ENCODE data around the gene IL23R. TPM values are rescaled to one million over a fixed set of nuclear protein-coding genes. Genes with fewer than 3 reads are reported as not detected.

IL23R gene, protein sequence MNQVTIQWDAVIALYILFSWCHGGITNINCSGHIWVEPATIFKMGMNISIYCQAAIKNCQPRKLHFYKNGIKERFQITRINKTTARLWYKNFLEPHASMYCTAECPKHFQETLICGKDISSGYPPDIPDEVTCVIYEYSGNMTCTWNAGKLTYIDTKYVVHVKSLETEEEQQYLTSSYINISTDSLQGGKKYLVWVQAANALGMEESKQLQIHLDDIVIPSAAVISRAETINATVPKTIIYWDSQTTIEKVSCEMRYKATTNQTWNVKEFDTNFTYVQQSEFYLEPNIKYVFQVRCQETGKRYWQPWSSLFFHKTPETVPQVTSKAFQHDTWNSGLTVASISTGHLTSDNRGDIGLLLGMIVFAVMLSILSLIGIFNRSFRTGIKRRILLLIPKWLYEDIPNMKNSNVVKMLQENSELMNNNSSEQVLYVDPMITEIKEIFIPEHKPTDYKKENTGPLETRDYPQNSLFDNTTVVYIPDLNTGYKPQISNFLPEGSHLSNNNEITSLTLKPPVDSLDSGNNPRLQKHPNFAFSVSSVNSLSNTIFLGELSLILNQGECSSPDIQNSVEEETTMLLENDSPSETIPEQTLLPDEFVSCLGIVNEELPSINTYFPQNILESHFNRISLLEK
- total RNA-seq = not detected in 2 replicates

DNA sequence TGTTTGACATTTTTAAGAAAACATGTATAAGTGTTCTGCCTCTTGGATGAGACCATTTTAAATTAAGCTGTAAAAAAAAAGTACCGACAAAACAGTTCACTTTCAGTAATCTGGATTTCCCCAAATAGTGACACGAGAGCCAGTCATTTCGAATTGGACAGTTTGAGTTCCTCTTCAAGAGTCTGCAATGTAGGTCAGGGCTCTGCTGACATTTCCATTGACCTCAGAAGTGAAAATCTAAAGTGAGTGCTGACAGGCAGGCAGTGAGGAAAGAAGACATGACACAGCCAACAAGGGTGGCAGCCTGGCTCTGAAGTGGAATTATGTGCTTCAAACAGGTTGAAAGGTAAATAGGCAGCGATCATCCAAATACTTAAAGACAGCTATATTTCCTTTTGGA lies at the start of gene IL23R:
IL23R (plus strand) TSS at position 259 of the 400 bp plus-strand sequence. CDS start 1,667 bp downstream, outside the sequence.

DNA sequence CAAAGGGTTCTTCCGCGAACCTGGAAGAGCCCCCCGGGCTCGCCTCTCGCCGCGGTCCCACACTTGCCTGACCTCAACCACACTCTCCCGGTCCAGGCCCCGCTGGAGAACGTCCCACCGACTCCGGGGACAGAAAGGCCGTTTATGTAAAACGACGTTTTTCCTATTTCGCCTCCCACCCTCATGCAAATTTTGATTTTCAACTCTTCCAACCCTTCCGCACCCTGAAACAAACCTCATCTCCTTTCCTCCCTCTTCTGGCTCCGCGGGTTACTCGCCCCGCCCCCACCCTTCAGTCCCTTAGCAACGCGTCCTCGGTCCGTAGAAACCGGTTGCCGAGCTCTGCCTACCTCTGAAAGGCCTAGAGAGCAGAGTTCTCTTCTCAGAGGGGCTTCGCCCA lies 31.6 kb upstream of the IL23R start, which contains the start of gene C1orf141:
C1orf141 (minus strand) TSS at position 276 of the 400 bp plus-strand sequence. CDS start 7,730 bp downstream, outside the sequence.

DNA sequence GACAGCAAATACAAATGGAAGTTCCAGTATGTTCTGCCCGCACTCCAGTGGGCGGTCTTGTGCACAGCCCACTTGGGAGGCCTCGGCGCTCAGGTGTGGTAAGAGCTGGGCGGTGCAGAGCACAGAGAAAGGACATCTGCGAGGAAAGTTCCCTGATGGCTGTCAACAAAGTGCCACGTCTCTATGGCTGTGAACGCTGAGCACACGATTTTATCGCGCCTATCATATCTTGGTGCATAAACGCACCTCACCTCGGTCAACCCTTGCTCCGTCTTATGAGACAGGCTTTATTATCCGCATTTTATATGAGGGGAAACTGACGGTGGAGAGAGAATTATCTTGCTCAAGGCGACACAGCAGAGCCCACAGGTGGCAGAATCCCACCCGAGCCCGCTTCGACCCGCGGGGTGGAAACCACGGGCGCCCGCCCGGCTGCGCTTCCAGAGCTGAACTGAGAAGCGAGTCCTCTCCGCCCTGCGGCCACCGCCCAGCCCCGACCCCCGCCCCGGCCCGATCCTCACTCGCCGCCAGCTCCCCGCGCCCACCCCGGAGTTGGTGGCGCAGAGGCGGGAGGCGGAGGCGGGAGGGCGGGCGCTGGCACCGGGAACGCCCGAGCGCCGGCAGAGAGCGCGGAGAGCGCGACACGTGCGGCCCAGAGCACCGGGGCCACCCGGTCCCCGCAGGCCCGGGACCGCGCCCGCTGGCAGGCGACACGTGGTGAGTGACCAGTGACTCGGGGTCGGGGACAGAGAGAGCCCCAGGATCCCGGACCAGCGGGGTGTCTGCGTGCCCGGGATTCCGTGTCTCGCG lies 141.2 kb downstream of the IL23R start, which contains the start of gene IL12RB2:
IL12RB2 (plus strand) TSS at position 623 of the 810 bp plus-strand sequence. CDS start 12,496 bp downstream, outside the sequence.

Other genes with a start within 250 kb of the IL23R start
- gene DNAI4, start 241.6 kb upstream of the IL23R start, total RNA-seq = 6.9 and 8.1 TPM in 2 replicates
- gene MIER1, start 241.5 kb upstream of the IL23R start, total RNA-seq = 23.7 and 29.7 TPM in 2 replicates
- 16.1 and 22.4 TPM in 2 replicates for gene SLC35D1, start 112.3 kb upstream of the IL23R start, total RNA-seq
- gene C1orf141, start 31.5 kb upstream of the IL23R start, total RNA-seq = not detected in 2 replicates
- gene IL12RB2, start 141.4 kb downstream of the IL23R start, total RNA-seq = not detected in 2 replicates

Data from smooth muscle cell of the pulmonary artery (primary cell).